ENCODE results near the gene DARS1. TPM values are rescaled to one million over a fixed set of nuclear protein-coding genes. Genes with fewer than 3 reads are reported as not detected.
A peak's percentile ranks its signal among the peaks of the same experiment; 100 is the strongest.

The DARS1 gene
- total RNA-seq, 1 donor from 2014 or later: 113 TPM

GRCh38 chr2:136016427-136016826, 31.0 kb upstream of the DARS1 start:
- no peak for DNase-seq (ENCODE audit: low spot score)

GRCh38 chr2:136015699-136016098, 30.3 kb upstream of the DARS1 start:
- no peak for DNase-seq (ENCODE audit: low spot score)

- DNase-seq (ENCODE audit: low spot score): no peak
These were observed 29.0 kb upstream of the DARS1 start for GRCh38 chr2:136014411-136014810.

GRCh38 chr2:136013955-136014354, 28.5 kb upstream of the DARS1 start:
- no peak for DNase-seq (ENCODE audit: low spot score)

- no peak for DNase-seq (ENCODE audit: low spot score)
These were observed 27.8 kb upstream of the DARS1 start for GRCh38 chr2:136013136-136013685.

- DNase-seq (ENCODE audit: low spot score): no peak
These were observed 26.9 kb upstream of the DARS1 start for GRCh38 chr2:136012315-136012714.

GRCh38 chr2:136010126-136010525, 24.7 kb upstream of the DARS1 start:
- DNase-seq (ENCODE audit: low spot score): no peak

- no peak for DNase-seq (ENCODE audit: low spot score)
These were observed 22.9 kb upstream of the DARS1 start for GRCh38 chr2:136008205-136008865.

- DNase-seq (ENCODE audit: low spot score): no peak
These were observed 21.2 kb upstream of the DARS1 start for GRCh38 chr2:136006658-136007057.

GRCh38 chr2:136005462-136006196, 20.2 kb upstream of the DARS1 start:
- DNase-seq (ENCODE audit: low spot score): no peak

GRCh38 chr2:136004965-136005364, 19.5 kb upstream of the DARS1 start:
- no peak for DNase-seq (ENCODE audit: low spot score)

- no peak for DNase-seq (ENCODE audit: low spot score)
These were observed 15.7 kb upstream of the DARS1 start for GRCh38 chr2:136001131-136001530.

GRCh38 chr2:136000502-136000901, 15.1 kb upstream of the DARS1 start:
- DNase-seq (ENCODE audit: low spot score): peak; percentile 55

- no peak for DNase-seq (ENCODE audit: low spot score)
These were observed 14.5 kb upstream of the DARS1 start for GRCh38 chr2:135999899-136000298.

- DNase-seq (ENCODE audit: low spot score): no peak
These were observed 13.5 kb upstream of the DARS1 start for GRCh38 chr2:135998879-135999278.

GRCh38 chr2:135997380-135997779, 12.0 kb upstream of the DARS1 start:
- DNase-seq (ENCODE audit: low spot score): no peak

GRCh38 chr2:135996304-135996703, 10.9 kb upstream of the DARS1 start:
- DNase-seq (ENCODE audit: low spot score): no peak

- no peak for DNase-seq (ENCODE audit: low spot score)
These were observed 8.9 kb upstream of the DARS1 start for GRCh38 chr2:135994281-135994680.

GRCh38 chr2:135993421-135993820, 8.0 kb upstream of the DARS1 start:
- no peak for DNase-seq (ENCODE audit: low spot score)

- no peak for DNase-seq (ENCODE audit: low spot score)
These were observed 6.4 kb upstream of the DARS1 start for GRCh38 chr2:135991861-135992260.

GRCh38 chr2:135987441-135987840, 2.0 kb upstream of the DARS1 start:
- no peak for DNase-seq (ENCODE audit: low spot score)

GRCh38 chr2:135986507-135986906, 1.1 kb upstream of the DARS1 start:
- no peak for DNase-seq (ENCODE audit: low spot score)

GRCh38 chr2:135985826-135986393, 484 bp upstream of the DARS1 start:
- DNase-seq (ENCODE audit: low spot score): no peak

Measured in umbilical cord (tissue), 2 donors.